GM19463 (cell line): ENCODE data around the gene ITGA11.
"Not testable (repeated sequence)": the region's sequence is repeated elsewhere in the genome, so short reads cannot be mapped to it uniquely, and the experiment has no call there.

ENCODE experiments used
- ATAC-seq: cut with Tn5 transposase; IDR thresholded peaks from one replicate; pipeline ENCODE4 v1.9.1; 2021; ENCODE audit warnings: mild to moderate bottlenecking, moderate library complexity; ENCODE audit not compliant: unreplicated experiment

Gene ITGA11

GRCh38 chr15:68427366-68427765 is 4.6 kb downstream of the ITGA11 start:
- no peak for ATAC-seq

GRCh38 chr15:68426116-68426515 is 5.8 kb downstream of the ITGA11 start:
- ATAC-seq = no peak

GRCh38 chr15:68425428-68426060 is 6.4 kb downstream of the ITGA11 start:
- no peak for ATAC-seq

- no peak for ATAC-seq
These were observed 7.1 kb downstream of the ITGA11 start for GRCh38 chr15:68424754-68425390.

GRCh38 chr15:68423359-68424296 is 8.3 kb downstream of the ITGA11 start:
- ATAC-seq = no peak

- ATAC-seq = not testable (repeated sequence)
These were observed 9.4 kb downstream of the ITGA11 start for GRCh38 chr15:68422403-68423145.

- ATAC-seq = no peak
These were observed 10.1 kb downstream of the ITGA11 start for GRCh38 chr15:68421798-68422402.

- ATAC-seq = no peak
These were observed 10.8 kb downstream of the ITGA11 start for GRCh38 chr15:68421115-68421551.

GRCh38 chr15:68420186-68420684 is 11.7 kb downstream of the ITGA11 start:
- ATAC-seq = no peak

GRCh38 chr15:68419301-68420175 is 12.4 kb downstream of the ITGA11 start:
- no peak for ATAC-seq

GRCh38 chr15:68418611-68419161 is 13.3 kb downstream of the ITGA11 start:
- ATAC-seq = no peak

- ATAC-seq = no peak
These were observed 14.1 kb downstream of the ITGA11 start for GRCh38 chr15:68417897-68418296.

GRCh38 chr15:68417051-68417450 is 14.9 kb downstream of the ITGA11 start:
- no peak for ATAC-seq

- no peak for ATAC-seq
These were observed 15.8 kb downstream of the ITGA11 start for GRCh38 chr15:68416158-68416535.

GRCh38 chr15:68415501-68416157 is 16.3 kb downstream of the ITGA11 start:
- ATAC-seq = no peak

- ATAC-seq = no peak
These were observed 16.9 kb downstream of the ITGA11 start for GRCh38 chr15:68415061-68415460.

- ATAC-seq = no peak
These were observed 17.4 kb downstream of the ITGA11 start for GRCh38 chr15:68414591-68414990.

GRCh38 chr15:68414206-68414555 is 17.8 kb downstream of the ITGA11 start:
- no peak for ATAC-seq
